ENCODE results near the gene CLDN24. TPM values are rescaled to one million over a fixed set of nuclear protein-coding genes. Genes with fewer than 3 reads are reported as not detected.

Gene CLDN24
- total RNA-seq, 1 experiment from 2014 or later = not detected

DNA sequence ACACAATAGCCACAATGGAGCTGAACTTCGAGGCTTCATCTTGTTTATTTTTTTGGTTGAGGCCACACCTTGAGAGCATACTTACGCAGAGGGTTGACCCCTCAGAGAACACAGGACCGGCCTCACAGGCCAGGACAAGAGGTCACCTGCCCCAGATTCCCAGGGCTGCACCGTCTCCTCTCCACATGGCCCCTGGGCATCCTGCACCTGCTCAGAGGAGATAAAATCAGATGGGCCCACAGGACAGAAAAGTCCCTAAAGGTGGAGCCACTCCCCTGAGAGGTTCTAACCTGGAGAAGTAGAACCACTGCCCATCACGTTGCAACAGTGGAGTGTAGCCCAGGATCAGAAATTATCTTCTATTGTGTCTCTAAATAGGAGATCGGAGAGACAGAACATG lies 1.1 kb upstream of the CLDN24 start:
- H3K23me2 ChIP-seq (ENCODE audit: insufficient read length, low read depth, low read length, poor library complexity, severe bottlenecking) = no peaks in the 10 kb centered on the region
- no peaks in the 10 kb centered on the region for H4K20me1 ChIP-seq (ENCODE audit: control insufficient read depth, insufficient read depth, insufficient read length)
- H4K91ac ChIP-seq (ENCODE audit: insufficient read length, low read depth, low read length) = no peak overlapping the region
- Mint-ChIP-seq H3K4me1 (peaks cover 0 to 7% of the 10 kb centered on the region in 2 experiments; a peak in 1 of 4 replicates), H3K4me3 (no peak overlapping the region), H3K27ac (no peak overlapping the region), H3K36me3 (ENCODE audit: insufficient read depth in 1 of 3, low read depth in 3 of 3) (peaks cover 12 to 32% (median 23%) of the 10 kb centered on the region in 3 experiments), H3K27me3 (ENCODE audit: low read depth) (no peaks in the 10 kb centered on the region), H3K9me3 (peaks cover 19 to 20% of the 10 kb centered on the region in 2 experiments)
- no peak overlapping the region for H3K27ac ChIP-seq (ENCODE audit: insufficient read length, low read depth, low read length)
- no peak overlapping the region for H3K9ac ChIP-seq (ENCODE audit: extremely low read depth, insufficient read length, low read length)
- WGBS (ENCODE audit: extremely low coverage, insufficient read length, low lambda C conversion rate) = no CpG with 5 or more reads among the region's 6 CpGs
- DNase-seq = no peak
- H3K4ac ChIP-seq (ENCODE audit: low read depth, low read length) = no peak overlapping the region
- H3T11ph ChIP-seq (ENCODE audit: low read length) = no peak overlapping the region
- H4K5ac ChIP-seq (ENCODE audit: insufficient read length, low read depth, low read length) = no peak overlapping the region
- H2BK15ac ChIP-seq (ENCODE audit: low read depth, low read length) = no peak overlapping the region
- no peak overlapping the region; the same call in 1 of the 2 replicates for H3K14ac ChIP-seq (ENCODE audit: insufficient read depth, low read length)
- H3K4me2 ChIP-seq (ENCODE audit: insufficient read depth, insufficient read length, low read length) = no peak overlapping the region
- no peaks in the 10 kb centered on the region; the same call in 1 of the 2 replicates for H3K79me2 ChIP-seq (ENCODE audit: insufficient read depth, low read length)
- H2BK5ac ChIP-seq (ENCODE audit: insufficient read length, low read length) = no peak overlapping the region
- no peaks in the 10 kb centered on the region for H3K9me3 ChIP-seq (ENCODE audit: control insufficient read depth, low read depth, low read length)
- H2BK12ac ChIP-seq (ENCODE audit: insufficient read length, low read depth, low read length) = no peak overlapping the region
- TF ChIP-seq, protein P1, sequence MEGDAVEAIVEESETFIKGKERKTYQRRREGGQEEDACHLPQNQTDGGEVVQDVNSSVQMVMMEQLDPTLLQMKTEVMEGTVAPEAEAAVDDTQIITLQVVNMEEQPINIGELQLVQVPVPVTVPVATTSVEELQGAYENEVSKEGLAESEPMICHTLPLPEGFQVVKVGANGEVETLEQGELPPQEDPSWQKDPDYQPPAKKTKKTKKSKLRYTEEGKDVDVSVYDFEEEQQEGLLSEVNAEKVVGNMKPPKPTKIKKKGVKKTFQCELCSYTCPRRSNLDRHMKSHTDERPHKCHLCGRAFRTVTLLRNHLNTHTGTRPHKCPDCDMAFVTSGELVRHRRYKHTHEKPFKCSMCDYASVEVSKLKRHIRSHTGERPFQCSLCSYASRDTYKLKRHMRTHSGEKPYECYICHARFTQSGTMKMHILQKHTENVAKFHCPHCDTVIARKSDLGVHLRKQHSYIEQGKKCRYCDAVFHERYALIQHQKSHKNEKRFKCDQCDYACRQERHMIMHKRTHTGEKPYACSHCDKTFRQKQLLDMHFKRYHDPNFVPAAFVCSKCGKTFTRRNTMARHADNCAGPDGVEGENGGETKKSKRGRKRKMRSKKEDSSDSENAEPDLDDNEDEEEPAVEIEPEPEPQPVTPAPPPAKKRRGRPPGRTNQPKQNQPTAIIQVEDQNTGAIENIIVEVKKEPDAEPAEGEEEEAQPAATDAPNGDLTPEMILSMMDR (conservative IDR thresholded peaks at IDR 0.05) = no peak
- H3K79me1 ChIP-seq (ENCODE audit: insufficient read depth, low read depth, low read length, poor library complexity, severe bottlenecking) = no peaks in the 10 kb centered on the region
- H2BK20ac ChIP-seq (ENCODE audit: low read depth, low read length, poor library complexity, severe bottlenecking) = no peak overlapping the region
- H3K27me3 ChIP-seq (ENCODE audit: insufficient read depth, low read length) = no peaks in the 10 kb centered on the region
- H3K23ac ChIP-seq (ENCODE audit: insufficient read length, low read depth, low read length) = no peak overlapping the region
- no peak overlapping the region for H4K8ac ChIP-seq (replicated peaks; ENCODE audit: insufficient read length, low read depth, low read length)
- H3K18ac ChIP-seq (ENCODE audit: insufficient read length, low read depth, low read length) = no peak overlapping the region
- H2BK120ac ChIP-seq (ENCODE audit: low read depth, low read length, poor library complexity, severe bottlenecking) = no peak overlapping the region
- no peak overlapping the region for H3K56ac ChIP-seq (ENCODE audit: insufficient read length, low read depth, low read length)
- no peaks in the 10 kb centered on the region for H3K4me1 ChIP-seq (ENCODE audit: insufficient read depth, low read length)
- H2AFZ ChIP-seq (ENCODE audit: low read length) = no peak overlapping the region
- H2AK5ac ChIP-seq (ENCODE audit: insufficient read length, low read length) = no peak overlapping the region
